SK-N-SH treated with all-trans-retinoic acid at 6 μM for 48 hours (cell line): ENCODE measurements around the gene DIP2B.

Experiments
- ATAC-seq: fragments of 200-7000 bp; cut with Tn5 transposase; 3 replicates; pipeline ENCODE4 v1.9.1; 2020; ENCODE audit warnings: mild to moderate bottlenecking, moderate library complexity
- ARNTL ChIP-seq: fragments of 450-650 bp; formaldehyde crosslinking; IDR thresholded peaks from 2 replicates; pipeline ENCODE4 v1.5.0; 2020; ENCODE audit warnings: low read depth, mild to moderate bottlenecking, moderate library complexity, borderline replicate concordance
- BACH2 ChIP-seq: fragments of 250-450 bp; sonication (Bioruptor Pico); IDR thresholded peaks from 2 replicates; pipeline ENCODE4 v1.9.0; 2021; ENCODE audit warnings: mild to moderate bottlenecking, borderline replicate concordance
- CREB5 ChIP-seq: fragments of 250-450 bp; sonication (Bioruptor Pico); IDR thresholded peaks from 2 replicates; pipeline ENCODE4 v1.5.1; 2020; ENCODE audit warnings: low read depth, mild to moderate bottlenecking, moderate library complexity
- ESRRG ChIP-seq: fragments of 250-450 bp; sonication (Bioruptor Pico); IDR thresholded peaks from 2 replicates; pipeline ENCODE4 v1.6.1; 2021; ENCODE audit warnings: mild to moderate bottlenecking
- ISL1 ChIP-seq: fragments of 250-450 bp; sonication (Bioruptor Pico); IDR thresholded peaks from 2 replicates; pipeline ENCODE4 v2.1.2; 2022; ENCODE audit warnings: mild to moderate bottlenecking, moderate library complexity
- POU6F1 ChIP-seq: fragments of 250-450 bp; sonication (Bioruptor Pico); IDR thresholded peaks from 2 replicates; pipeline ENCODE4 v1.8.0; 2021; ENCODE audit warnings: low read depth, mild to moderate bottlenecking, moderate library complexity, borderline replicate concordance
- RARB ChIP-seq: fragments of 250-450 bp; sonication (Bioruptor Pico); IDR thresholded peaks from 2 replicates; pipeline ENCODE4 v1.8.0; 2021; ENCODE audit warnings: mild to moderate bottlenecking, moderate library complexity
- SNAI2 ChIP-seq: fragments of 250-450 bp; sonication (Bioruptor Pico); IDR thresholded peaks from 2 replicates; pipeline ENCODE4 v1.5.0; 2020; ENCODE audit warnings: mild to moderate bottlenecking, moderate library complexity
- TCF4 ChIP-seq: fragments of 250-450 bp; sonication (Bioruptor Pico); IDR thresholded peaks from 2 replicates; pipeline ENCODE4 v1.8.0; 2021; ENCODE audit warnings: mild to moderate bottlenecking, moderate library complexity, borderline replicate concordance
- TOX ChIP-seq: fragments of 250-450 bp; sonication (Bioruptor Pico); IDR thresholded peaks from 2 replicates; pipeline ENCODE4 v1.8.0; 2021; ENCODE audit warnings: mild to moderate bottlenecking, moderate library complexity, borderline replicate concordance
- TSHZ2 ChIP-seq: fragments of 250-450 bp; sonication (Bioruptor Pico); IDR thresholded peaks from 2 replicates; pipeline ENCODE4 v1.5.0; 2020; ENCODE audit warnings: mild to moderate bottlenecking, moderate library complexity
- ZC3H10 ChIP-seq: fragments of 250-450 bp; sonication (Bioruptor Pico); IDR thresholded peaks from 2 replicates; pipeline ENCODE4 v1.5.1; 2021; ENCODE audit warnings: mild to moderate bottlenecking, moderate library complexity
- ZFP30 ChIP-seq: fragments of 450-650 bp; formaldehyde crosslinking; IDR thresholded peaks from 2 replicates; pipeline ENCODE4 v1.5.0; 2022; ENCODE audit warnings: mild to moderate bottlenecking, moderate library complexity
- ZNF565 ChIP-seq: fragments of 450-650 bp; formaldehyde crosslinking; conservative IDR thresholded peaks from 2 replicates; pipeline ENCODE4 v1.5.0; 2020; ENCODE audit warnings: low read depth, mild to moderate bottlenecking, moderate library complexity
- ZNF70 ChIP-seq: fragments of 450-650 bp; formaldehyde crosslinking; IDR thresholded peaks from 2 replicates; pipeline ENCODE4 v1.5.0; 2020; ENCODE audit warnings: mild to moderate bottlenecking, moderate library complexity
- TF ChIP-seq, protein P1 (sequence below): fragments of 250-450 bp; sonication (Bioruptor Pico); IDR thresholded peaks from 2 replicates; pipeline ENCODE4 v1.5.1; 2021; ENCODE audit warnings: mild to moderate bottlenecking, moderate library complexity

Gene DIP2B

GRCh38 chr12:50647479-50647878 lies 142.7 kb downstream of the DIP2B start (continued):
- no peak for TF ChIP-seq POU6F1 (CRISPR knock-in tag)
- TF ChIP-seq, protein P1, sequence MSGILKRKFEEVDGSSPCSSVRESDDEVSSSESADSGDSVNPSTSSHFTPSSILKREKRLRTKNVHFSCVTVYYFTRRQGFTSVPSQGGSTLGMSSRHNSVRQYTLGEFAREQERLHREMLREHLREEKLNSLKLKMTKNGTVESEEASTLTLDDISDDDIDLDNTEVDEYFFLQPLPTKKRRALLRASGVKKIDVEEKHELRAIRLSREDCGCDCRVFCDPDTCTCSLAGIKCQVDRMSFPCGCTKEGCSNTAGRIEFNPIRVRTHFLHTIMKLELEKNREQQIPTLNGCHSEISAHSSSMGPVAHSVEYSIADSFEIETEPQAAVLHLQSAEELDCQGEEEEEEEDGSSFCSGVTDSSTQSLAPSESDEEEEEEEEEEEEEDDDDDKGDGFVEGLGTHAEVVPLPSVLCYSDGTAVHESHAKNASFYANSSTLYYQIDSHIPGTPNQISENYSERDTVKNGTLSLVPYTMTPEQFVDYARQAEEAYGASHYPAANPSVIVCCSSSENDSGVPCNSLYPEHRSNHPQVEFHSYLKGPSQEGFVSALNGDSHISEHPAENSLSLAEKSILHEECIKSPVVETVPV = no peak

GRCh38 chr12:50650285-50650684 lies 145.5 kb downstream of the DIP2B start:
- no peak for ATAC-seq

More at GRCh38 chr12:50650285-50650684, 145.5 kb downstream of the DIP2B start:
- TF ChIP-seq ZNF70 (CRISPR knock-in tag) (no peak), TSHZ2 (CRISPR knock-in tag) (no peak), SNAI2 (CRISPR knock-in tag) (no peak), POU6F1 (CRISPR knock-in tag) (no peak), ZNF565 (CRISPR knock-in tag) (no peak), TCF4 (no peak), RARB (no peak), ISL1 (CRISPR knock-in tag) (no peak), ESRRG (no peak), TOX (CRISPR knock-in tag) (no peak), BACH2 (no peak), CREB5 (no peak), ZFP30 (CRISPR knock-in tag) (no peak), ZC3H10 (CRISPR knock-in tag) (no peak), ARNTL (CRISPR knock-in tag) (no peak)
- TF ChIP-seq, protein P1 = no peak
- TF ChIP-seq, all 23 proteins: peak for 0
